ENCODE results near the gene HNRNPC.
"Not testable (repeated sequence)": the region's sequence is repeated elsewhere in the genome, so short reads cannot be mapped to it uniquely, and the experiment has no call there.

The HNRNPC gene

GRCh38 chr14:21191809-21192446, 77.3 kb downstream of the HNRNPC start:
- DNase-seq (ENCODE audit: low read depth): peak; percentile 38

- no peak for DNase-seq (ENCODE audit: low read depth)
Measured at GRCh38 chr14:21191261-21191808, 77.9 kb downstream of the HNRNPC start.

- DNase-seq (ENCODE audit: low read depth): no peak
Measured at GRCh38 chr14:21185491-21185890, 83.8 kb downstream of the HNRNPC start.

DNA sequence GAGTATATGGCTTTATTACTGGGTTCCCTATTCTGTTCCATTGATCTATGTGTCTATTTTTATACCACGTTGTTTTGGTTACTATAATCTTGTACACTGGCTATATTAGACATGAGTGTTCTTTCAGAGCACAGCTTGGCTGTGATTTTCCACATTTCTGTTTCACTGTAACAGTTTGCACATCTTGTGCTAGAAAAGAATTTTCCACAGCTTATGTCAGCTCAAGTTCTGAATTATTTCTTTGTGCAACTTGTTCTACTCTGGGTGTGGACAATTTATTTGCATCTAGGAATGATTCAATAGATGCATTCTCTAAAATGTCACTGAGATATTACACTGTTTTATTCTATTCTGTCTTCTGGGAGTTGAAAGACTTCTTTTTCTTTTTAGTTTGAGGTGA, 85.0 kb downstream of the HNRNPC start:
- no peak for DNase-seq (ENCODE audit: low read depth)

DNA sequence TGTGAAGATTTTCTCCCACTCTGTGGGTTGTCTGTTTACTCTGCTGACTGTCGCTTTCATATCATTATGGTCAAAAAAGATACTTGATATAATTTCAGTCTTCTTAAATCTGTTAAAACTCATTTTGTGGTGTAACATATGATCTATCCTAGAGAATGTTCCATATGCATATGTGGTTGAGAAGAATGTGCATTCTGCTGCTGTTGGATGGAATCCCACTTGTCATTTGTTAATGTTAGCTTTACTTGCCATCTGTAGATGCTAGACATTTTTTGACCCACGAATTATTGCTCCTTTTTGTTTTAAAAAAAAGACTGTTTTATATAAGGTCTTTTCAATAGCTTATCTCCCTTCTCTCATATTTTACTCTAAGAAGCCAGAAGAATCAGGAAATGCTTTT, 87.1 kb downstream of the HNRNPC start:
- no peak for DNase-seq (ENCODE audit: low read depth)

DNA sequence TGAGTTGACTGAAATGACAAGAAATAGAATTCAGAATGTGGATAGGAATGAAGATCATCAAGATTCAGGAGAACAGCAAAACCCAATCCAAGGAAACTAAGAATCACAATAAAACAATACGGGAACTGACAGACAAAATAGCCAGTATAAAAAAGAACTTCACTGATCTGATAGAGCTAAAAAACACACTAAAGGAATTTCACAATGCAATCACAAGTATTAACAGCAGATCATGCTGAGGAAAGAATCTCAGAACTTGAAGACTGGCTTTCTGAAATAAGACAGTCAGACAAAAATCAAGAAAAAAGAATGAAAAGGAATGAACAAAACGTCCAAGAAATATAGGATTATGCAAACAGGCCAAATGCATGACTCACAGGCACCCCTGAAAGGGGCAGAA, 98.1 kb downstream of the HNRNPC start:
- DNase-seq (ENCODE audit: low read depth): no peak

- DNase-seq (ENCODE audit: low read depth): no peak
Measured at GRCh38 chr14:21169573-21169972, 99.7 kb downstream of the HNRNPC start.

GRCh38 chr14:21168055-21168454, 101.2 kb downstream of the HNRNPC start:
- no peak for DNase-seq (ENCODE audit: low read depth)

DNA sequence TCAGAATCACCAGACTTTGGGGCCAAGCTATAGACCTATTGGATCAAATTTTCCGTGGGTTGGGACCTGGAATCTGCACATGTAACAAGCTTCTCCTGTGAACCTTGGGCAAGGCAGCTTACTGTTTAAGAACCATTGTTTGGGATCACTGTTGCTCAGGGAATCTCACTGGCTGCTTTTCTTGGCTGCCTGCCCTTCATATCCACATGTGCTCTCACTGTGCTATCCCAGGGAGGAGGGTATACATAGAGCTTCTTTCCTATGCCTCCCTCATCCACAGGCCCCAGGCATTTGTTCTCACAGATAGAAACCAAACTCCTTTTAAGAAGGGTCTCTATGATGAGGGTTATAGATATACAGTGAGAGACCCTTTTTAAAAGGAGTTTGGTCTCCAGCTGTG, 103.6 kb downstream of the HNRNPC start:
- DNase-seq (ENCODE audit: low read depth): not testable (repeated sequence)

DNA sequence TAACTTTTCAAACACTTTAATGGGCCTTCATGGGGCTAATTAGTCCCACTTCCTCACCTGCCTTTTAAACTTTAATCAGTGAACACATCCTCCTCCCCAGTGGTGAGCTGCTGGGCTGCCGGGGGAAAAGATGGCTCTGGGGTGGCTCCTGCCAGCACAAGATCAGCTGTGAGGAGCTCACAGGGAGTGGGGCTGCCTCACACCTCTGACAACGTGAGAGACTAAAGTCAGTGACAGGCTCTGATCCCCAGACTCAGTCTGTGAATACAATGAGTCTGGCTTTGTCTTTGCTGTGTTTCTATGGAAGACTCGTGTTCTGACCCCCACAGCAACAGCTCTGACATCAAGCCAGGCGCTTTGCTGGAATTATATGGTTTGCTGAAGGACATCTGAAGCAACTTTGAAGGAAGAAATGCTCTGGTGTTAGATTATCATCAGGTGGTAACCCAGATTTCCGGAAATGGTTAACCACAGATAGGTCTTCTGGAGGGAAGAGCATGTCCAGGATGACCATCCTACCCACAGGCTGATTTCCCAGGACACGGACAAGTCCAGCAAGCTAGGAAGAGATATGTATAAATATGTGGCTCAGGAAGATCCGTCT, 104.1 kb downstream of the HNRNPC start:
- DNase-seq (ENCODE audit: low read depth): not testable (repeated sequence)

DNA sequence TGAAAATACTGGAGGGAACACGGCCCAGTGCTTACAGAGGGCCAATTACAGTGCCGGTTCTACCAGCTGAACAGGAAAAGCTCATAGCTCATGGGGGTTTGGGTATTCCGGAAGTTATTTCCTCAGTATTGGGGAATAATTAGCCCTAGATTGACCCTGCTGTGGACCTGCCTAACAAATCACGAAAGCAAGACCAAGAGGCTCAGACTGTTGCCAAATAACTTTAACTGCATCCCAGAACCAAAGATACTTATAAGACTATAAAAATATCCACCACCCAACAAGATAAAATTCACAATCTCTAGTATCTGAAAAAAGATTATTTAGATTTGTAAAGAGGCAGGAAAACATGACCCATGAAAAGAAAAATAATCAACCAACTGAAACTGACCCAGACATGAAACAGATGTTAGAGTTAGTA, 105.4 kb downstream of the HNRNPC start:
- DNase-seq (ENCODE audit: low read depth): no peak

GRCh38 chr14:21162081-21162480, 107.2 kb downstream of the HNRNPC start:
- no peak for DNase-seq (ENCODE audit: low read depth)

GRCh38 chr14:21160061-21160610, 109.1 kb downstream of the HNRNPC start:
- DNase-seq (ENCODE audit: low read depth): no peak
